GM21526 (cell line): ENCODE measurements around the gene NPR3.

ENCODE experiments used
- ATAC-seq: cut with Tn5 transposase; IDR thresholded peaks from one replicate; pipeline ENCODE4 v1.9.1; 2021; ENCODE audit warnings: moderate library complexity; ENCODE audit not compliant: unreplicated experiment, low FRiP score

The NPR3 gene, protein sequence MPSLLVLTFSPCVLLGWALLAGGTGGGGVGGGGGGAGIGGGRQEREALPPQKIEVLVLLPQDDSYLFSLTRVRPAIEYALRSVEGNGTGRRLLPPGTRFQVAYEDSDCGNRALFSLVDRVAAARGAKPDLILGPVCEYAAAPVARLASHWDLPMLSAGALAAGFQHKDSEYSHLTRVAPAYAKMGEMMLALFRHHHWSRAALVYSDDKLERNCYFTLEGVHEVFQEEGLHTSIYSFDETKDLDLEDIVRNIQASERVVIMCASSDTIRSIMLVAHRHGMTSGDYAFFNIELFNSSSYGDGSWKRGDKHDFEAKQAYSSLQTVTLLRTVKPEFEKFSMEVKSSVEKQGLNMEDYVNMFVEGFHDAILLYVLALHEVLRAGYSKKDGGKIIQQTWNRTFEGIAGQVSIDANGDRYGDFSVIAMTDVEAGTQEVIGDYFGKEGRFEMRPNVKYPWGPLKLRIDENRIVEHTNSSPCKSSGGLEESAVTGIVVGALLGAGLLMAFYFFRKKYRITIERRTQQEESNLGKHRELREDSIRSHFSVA

GRCh38 chr5:32710550-32711361 is at the start of gene NPR3:
NPR3 (plus strand) TSS chr5:32711321; CDS start chr5:32711777, 456 bp downstream.
- ATAC-seq = no peak

DNA sequence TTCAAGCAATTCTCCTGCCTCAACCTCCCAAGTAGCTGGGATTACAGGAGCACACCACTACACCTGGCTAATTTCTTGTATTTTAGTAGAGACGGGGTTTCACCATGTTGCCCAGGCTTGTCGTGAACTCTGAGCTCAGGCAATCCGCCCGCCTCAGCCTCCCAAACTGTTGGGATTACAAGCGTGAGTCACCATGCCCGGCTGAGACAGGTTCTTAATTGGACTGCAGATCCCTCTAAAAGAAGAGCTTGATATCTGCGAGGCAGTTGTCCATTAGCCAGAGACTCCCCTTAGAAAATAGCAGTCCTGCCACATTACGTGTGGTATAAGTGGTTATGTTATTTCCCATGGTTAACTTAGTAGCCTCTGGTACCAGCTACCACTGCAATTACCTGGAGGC is 46.6 kb upstream of the NPR3 start:
- no peak for ATAC-seq

GRCh38 chr5:32668552-32668951 is 42.6 kb upstream of the NPR3 start:
- ATAC-seq = no peak

- no peak for ATAC-seq
Observed at GRCh38 chr5:32673272-32673671, 37.8 kb upstream of the NPR3 start.

DNA sequence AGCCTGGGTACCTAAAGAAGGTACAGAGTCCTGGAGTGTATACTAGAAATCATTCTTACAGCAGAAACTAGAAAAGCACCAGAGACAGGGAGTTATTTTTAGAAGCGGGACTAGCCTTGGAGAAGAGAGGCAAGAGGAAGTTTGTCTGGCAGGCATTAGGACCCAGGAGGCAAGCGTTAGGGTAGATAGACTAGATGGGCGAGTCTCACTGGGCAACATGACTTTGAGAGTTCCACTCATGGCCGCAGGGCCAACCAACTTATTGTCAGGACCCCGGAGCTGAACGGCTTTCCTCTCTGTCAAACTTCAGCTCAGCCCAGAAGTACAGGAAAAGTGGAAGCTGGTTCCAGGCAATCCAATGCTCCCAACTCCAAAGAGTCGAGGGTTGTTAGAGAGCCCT is 34.1 kb upstream of the NPR3 start:
- ATAC-seq = no peak

DNA sequence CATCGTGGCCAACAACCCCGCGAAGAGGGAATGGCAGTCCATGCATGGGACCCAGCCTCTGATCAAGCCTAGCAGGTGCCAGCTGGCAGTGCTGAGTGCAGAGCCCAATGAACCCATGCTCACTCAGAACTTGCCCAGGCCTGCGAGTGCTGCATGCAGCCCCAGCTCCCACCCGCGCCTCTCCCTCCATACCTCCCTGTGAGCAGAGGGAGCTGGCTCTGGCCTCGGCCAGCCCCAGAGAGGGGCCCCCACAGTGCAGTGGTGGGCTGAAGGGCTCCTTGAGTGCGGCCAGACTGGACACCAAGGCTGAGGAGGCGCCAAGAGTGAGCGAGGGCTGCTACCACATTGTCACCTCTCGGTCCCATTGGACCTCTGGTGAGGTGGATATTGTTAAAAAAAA is 32.6 kb upstream of the NPR3 start:
- no peak for ATAC-seq

DNA sequence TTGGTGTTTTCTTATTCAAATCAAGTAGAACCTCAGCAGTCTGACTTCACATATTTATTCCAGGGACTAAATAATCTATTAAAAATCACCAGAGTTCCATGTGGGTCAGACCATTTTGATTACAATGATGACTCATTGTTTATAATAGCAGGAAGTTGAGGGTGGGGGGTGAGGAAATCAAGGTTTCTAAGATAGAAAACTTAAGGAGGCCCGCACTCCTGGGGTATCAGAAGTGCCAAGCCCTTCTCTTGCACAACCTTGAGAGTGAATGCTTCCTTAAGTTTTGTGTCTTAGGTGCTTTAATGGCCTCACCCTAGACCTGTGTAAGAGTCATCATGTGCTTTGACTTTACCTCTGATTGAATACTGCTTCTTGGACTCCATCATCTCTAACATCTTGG is 31.9 kb upstream of the NPR3 start:
- no peak for ATAC-seq

DNA sequence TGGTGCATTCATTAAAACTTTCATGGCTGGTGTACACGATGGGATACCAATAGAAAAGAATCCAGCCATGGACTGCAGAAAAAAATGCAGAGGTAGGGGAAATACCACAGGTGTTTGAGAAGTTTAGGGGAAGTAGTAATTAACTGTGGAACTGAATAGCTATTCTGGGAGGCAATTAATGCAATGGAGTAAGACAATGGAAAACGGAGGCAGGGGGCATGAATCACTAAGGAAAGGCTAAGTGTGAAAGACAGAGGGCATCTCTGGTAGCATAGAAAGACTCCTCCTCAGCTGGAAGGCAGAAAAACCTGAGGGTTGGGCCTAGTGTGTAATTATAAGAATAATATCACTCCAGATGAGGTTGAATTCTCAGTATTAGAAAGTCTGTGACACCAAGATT is 30.9 kb upstream of the NPR3 start:
- ATAC-seq = no peak

DNA sequence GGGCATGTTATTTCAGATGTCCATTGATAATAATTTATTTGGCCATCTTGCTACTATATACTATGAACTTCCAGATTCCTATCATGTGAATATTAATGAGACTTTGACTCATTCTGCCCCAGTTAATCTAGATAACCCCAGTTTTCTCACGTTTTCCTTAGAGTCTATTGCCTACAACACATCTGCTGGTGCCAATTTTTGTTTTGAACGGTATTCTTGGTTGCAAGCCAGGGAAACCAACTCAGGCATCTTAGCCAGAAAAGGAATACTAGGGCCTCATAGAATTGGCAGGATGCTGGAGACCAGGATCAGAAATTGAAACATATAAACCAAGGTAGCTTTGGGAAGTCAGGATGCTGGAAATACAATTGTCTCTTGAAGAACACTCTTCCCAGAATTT is 28.0 kb upstream of the NPR3 start:
- ATAC-seq = no peak

GRCh38 chr5:32684260-32684659 is 26.9 kb upstream of the NPR3 start:
- no peak for ATAC-seq

DNA sequence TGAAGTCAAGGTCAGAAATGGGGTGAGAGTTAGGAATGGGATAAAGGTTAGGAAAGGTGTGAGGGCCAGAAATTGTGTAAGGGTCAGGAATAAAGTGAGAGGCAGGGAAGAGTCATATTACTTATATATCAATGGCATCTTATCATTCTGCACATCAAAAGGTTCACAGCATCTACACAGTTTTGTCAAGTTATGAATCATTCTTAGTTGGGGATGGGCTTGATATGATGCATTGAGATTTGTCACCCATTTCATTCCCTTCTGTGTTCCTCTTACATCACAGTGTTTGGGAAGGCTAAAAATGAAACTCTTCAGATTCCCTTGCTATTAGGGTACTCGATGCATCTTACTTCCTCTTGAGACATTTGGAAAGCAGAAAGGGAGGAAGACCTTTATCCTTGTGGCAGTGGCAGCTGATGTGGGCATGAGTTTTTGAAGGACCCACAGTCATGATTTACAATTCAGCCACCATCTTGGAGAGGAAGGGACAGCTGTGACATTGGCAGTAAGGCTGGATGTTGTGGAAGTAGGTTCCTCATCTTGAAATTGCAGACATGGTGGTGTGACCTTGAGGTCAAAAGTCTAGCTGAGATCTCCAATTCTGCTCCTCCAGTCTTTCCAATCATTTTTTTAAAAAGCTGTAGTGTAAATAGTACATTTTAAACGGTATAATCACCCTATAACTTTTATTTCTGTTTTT is 24.2 kb upstream of the NPR3 start:
- no peak for ATAC-seq

GRCh38 chr5:32687499-32687831 is 23.7 kb upstream of the NPR3 start:
- no peak for ATAC-seq

DNA sequence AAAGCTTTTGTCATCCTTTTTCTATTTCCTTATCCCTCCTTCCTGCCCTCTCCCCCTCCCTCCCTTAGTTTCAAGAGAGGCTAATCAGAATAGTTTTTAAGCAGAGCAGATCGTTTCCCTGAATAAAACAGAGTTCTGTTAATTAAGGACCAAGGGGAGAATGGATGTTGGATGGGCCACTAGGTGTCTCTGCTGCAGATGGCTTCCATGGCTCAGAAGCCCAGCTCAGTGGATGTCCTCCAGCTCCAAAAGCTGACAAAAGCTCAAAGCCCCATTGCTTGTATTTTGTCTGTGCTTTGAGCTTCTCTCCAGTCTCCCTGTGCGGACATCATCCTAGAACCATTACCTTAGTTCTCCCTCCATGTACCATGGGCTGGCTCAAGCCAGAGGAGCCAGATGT is 21.0 kb upstream of the NPR3 start:
- no peak for ATAC-seq

GRCh38 chr5:32690666-32691065 is 20.5 kb upstream of the NPR3 start:
- no peak for ATAC-seq

GRCh38 chr5:32692036-32692746 is 18.9 kb upstream of the NPR3 start:
- no peak for ATAC-seq

- no peak for ATAC-seq
Observed at GRCh38 chr5:32703957-32704356, 7.2 kb upstream of the NPR3 start.

- ATAC-seq = no peak
Observed at GRCh38 chr5:32707418-32707997, 3.6 kb upstream of the NPR3 start.

DNA sequence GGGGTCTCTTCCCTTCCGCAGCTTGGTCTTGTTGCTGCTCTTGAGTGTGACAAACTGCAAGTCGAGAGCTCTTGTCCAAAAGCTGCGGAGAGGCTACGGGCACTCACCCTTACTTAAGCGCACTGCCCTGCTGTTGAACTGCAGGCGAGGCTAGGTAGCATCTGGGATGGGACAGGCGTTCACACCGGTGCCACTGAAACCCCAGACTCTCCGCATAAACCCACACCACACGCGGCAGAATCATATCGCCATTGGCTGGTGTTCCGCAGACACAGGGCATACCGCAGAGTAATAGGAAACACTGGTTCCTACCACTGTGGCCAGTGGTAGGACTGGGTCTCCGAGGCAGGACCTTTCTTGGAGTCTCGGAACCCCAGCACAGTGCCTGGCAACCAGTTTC is 2.2 kb upstream of the NPR3 start:
- ATAC-seq = no peak

DNA sequence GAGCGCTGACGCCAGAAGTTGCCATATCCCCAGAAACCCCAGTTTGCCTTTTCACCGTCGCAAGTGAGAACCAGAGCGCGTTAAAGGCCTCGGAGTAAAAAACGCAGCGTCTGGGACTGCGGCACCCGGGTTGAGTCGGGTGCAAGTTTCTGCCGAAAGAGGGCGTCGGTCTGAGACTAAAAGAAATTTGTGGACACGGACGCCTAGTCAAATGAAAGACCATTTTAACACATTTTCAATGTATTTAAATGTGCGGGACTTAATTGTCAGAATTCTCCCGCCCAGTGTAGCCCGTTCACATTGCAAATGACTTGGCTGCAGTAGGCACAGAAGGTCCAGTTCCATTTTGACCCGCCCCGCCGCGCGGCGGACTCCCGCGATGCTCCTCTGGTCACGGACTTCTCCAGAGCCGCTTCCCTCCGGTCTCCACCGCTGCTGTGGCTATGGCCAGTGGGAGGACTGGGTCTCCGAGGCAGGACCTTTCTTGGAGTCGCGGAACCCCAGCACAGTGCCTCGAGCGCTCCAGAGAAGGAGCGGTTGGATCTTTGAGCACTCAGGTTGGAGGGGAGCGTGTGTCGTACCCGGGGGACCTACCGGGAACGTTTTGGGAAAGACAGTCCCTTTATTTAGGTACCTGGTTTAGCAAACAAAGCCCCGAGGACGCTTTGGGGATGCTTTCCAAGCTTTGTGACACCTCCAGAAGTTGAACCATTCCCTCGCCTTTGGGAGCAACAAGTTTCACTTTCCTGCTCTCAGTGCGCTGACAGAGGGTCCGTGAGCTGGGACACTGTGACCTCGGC is 1.2 kb upstream of the NPR3 start:
- no peak for ATAC-seq

GRCh38 chr5:32711362-32711680 is 200 bp downstream of the NPR3 start:
- no peak for ATAC-seq
